ENCODE results near the gene ITPRIP. TPM values are rescaled to one million over a fixed set of nuclear protein-coding genes. Genes with fewer than 3 reads are reported as not detected.

Gene ITPRIP
- total RNA-seq, 1 donor from 2014 or later, result 14.5 TPM

GRCh38 chr10:104342941-104343411 lies 4.7 kb upstream of the ITPRIP start:
- H3K27me3 Mint-ChIP-seq (ENCODE audit: low read depth), result no peaks in the 10 kb centered on the region
- peaks cover 22% of the 10 kb centered on the region for H3K4me1 Mint-ChIP-seq (ENCODE audit: low read depth)
- TF ChIP-seq CTCF (IDR thresholded peaks at IDR 0.05), result no peak
- H3K4me3 Mint-ChIP-seq (ENCODE audit: unreplicated experiment), result no peak overlapping the region
- no peak for DNase-seq (ENCODE audit: low spot score)
- no peaks in the 10 kb centered on the region for H3K36me3 Mint-ChIP-seq (ENCODE audit: low read depth)
- no peaks in the 10 kb centered on the region for H3K9me3 Mint-ChIP-seq (ENCODE audit: low read depth)
- H3K27ac Mint-ChIP-seq (ENCODE audit: unreplicated experiment), result peak overlapping the region; percentile 41

GRCh38 chr10:104340641-104341040 lies 2.4 kb upstream of the ITPRIP start:
- Mint-ChIP-seq H3K27me3 (ENCODE audit: low read depth) (no peaks in the 10 kb centered on the region), H3K4me3 (ENCODE audit: unreplicated experiment) (no peak overlapping the region), H3K9me3 (ENCODE audit: low read depth) (no peaks in the 10 kb centered on the region), H3K4me1 (ENCODE audit: low read depth) (peaks cover 37% of the 10 kb centered on the region), H3K36me3 (ENCODE audit: low read depth) (no peaks in the 10 kb centered on the region), H3K27ac (ENCODE audit: unreplicated experiment) (no peak overlapping the region)
- DNase-seq (ENCODE audit: low spot score), result no peak
- TF ChIP-seq CTCF (IDR thresholded peaks at IDR 0.05), result no peak

DNA sequence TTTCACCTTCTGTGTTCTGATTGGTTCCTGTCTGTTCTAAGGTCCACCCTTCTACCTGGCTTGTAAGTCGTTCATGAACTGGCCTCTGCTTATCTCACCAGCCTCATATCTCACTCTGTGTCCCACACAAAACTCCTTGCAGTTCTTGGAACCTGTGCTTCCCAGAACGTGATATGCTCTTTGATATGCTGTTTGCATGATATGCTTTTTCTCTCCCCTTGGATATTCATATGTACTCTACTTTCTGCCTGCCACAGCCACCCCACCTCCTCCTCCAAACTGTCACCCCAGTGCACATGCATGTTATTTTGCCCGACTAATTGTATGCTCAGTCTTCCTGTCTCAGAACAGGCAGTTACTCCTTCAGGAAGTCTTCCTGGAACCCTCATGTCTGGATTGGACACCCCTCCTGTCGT lies 1.9 kb upstream of the ITPRIP start:
- Mint-ChIP-seq H3K9me3 (ENCODE audit: low read depth) (no peaks in the 10 kb centered on the region), H3K4me3 (ENCODE audit: unreplicated experiment) (peak overlapping the region; percentile 27)

DNA sequence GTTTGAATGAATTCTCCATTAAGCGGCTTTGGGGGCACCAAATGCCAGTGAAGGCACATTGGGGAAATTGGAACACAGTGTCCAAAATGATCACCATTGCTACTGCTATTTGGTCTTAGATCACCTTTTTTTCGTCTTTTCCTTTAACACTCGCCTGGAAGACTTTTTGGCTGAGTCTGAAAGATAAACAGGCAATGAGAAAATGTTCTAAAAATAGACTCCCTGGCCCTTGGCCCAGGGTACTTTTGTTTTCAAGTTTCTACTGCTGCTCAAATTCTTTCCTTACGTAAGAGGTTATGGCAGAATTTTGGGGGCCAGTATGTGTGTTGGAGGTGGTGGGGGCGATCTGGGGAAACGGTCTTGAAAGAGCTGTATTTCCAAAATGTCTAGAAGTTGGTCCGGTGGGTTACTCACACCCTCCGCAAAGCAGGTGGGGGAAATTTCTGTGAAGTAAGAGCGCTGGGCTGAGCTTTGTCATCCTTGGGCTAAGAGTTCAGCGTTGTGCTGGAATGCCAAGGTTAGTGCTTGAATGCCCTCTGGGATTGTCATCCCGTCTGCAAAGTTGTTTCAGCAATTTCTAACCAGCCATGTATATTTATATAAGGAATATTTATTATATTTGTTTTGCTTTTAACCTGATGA lies 1.3 kb upstream of the ITPRIP start:
- Mint-ChIP-seq H3K9me3 (ENCODE audit: low read depth) (no peaks in the 10 kb centered on the region), H3K4me1 (ENCODE audit: low read depth) (peaks cover 40% of the 10 kb centered on the region), H3K36me3 (ENCODE audit: low read depth) (no peaks in the 10 kb centered on the region), H3K27ac (ENCODE audit: unreplicated experiment) (peak overlapping the region; percentile 100), H3K27me3 (ENCODE audit: low read depth) (no peaks in the 10 kb centered on the region), H3K4me3 (ENCODE audit: unreplicated experiment) (peak overlapping the region; percentile 97)
- no peak for DNase-seq (ENCODE audit: low spot score)
- no peak for TF ChIP-seq CTCF (IDR thresholded peaks at IDR 0.05)

More for the DNA sequence above, 1.9 kb upstream of the ITPRIP start:
- no peak for DNase-seq (ENCODE audit: low spot score)
- H3K36me3 Mint-ChIP-seq (ENCODE audit: low read depth), result no peaks in the 10 kb centered on the region
- peak overlapping the region; percentile 100 for H3K27ac Mint-ChIP-seq (ENCODE audit: unreplicated experiment)
- H3K27me3 Mint-ChIP-seq (ENCODE audit: low read depth), result no peaks in the 10 kb centered on the region
- TF ChIP-seq CTCF (IDR thresholded peaks at IDR 0.05), result no peak
- H3K4me1 Mint-ChIP-seq (ENCODE audit: low read depth), result peaks cover 40% of the 10 kb centered on the region

DNA sequence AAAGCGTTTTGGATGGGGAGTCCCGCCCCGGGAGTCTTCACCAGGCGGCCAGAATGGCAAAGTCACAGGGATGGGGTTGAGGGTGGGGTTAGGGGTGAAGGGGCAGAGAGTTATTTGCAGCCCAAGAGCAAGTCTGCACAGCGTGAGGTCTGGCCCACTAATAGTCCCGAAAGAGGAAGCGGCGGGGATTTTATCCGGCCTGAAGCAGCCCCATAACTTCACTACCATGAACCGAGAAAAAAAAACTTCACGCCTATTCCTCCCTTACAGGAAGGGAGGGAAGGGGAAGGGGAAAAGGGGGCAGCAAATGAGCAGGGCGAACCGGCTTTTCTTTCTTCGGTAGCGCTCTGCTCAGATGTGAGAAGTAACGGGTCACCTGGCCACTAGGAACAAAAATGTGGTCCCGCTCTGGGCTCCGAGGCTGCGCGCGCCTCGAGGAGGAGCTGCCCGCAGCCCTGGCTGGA lies 712 bp downstream of the ITPRIP start:
- H3K4me1 Mint-ChIP-seq (ENCODE audit: low read depth), result peaks cover 48% of the 10 kb centered on the region
- H3K9me3 Mint-ChIP-seq (ENCODE audit: low read depth), result no peaks in the 10 kb centered on the region
- H3K36me3 Mint-ChIP-seq (ENCODE audit: low read depth), result no peaks in the 10 kb centered on the region
- no peak for DNase-seq (ENCODE audit: low spot score)
- no peaks in the 10 kb centered on the region for H3K27me3 Mint-ChIP-seq (ENCODE audit: low read depth)
- no peak for TF ChIP-seq CTCF (IDR thresholded peaks at IDR 0.05)
- peak overlapping the region; percentile 97 for H3K4me3 Mint-ChIP-seq (ENCODE audit: unreplicated experiment)
- peak overlapping the region; percentile 100 for H3K27ac Mint-ChIP-seq (ENCODE audit: unreplicated experiment)

Data from chondrocyte (in vitro differentiated cells).